ENCODE data around the gene TOX4. TPM values are rescaled to one million over a fixed set of nuclear protein-coding genes. Genes with fewer than 3 reads are reported as not detected.

The TOX4 gene
- total RNA-seq = 25.4 and 35.8 TPM in 2 replicates

GRCh38 chr14:21476925-21477681 lies at the start of gene TOX4, which contains the start of gene RAB2B:
Gene TOX4 (plus strand): TSS chr14:21477195. CDS start chr14:21477279, 84 bp downstream.
Gene RAB2B (minus strand): TSS chr14:21476959. CDS start chr14:21476872, 87 bp downstream.

GRCh38 chr14:21455912-21456667 lies 20.9 kb upstream of the TOX4 start, which contains the start of gene CHD8:
Gene CHD8 (minus strand): TSS chr14:21456123. CDS start chr14:21431643, 24,480 bp downstream.

GRCh38 chr14:21510735-21511657 lies 34.0 kb downstream of the TOX4 start, which contains the start of gene METTL3:
Gene METTL3 (minus strand): TSS chr14:21511340. CDS start chr14:21511223, 117 bp downstream.

GRCh38 chr14:21525962-21526671 lies 49.1 kb downstream of the TOX4 start, which contains the start of gene SALL2:
Gene SALL2 (minus strand): TSS chr14:21526346. CDS start chr14:21526127, 219 bp downstream.

Other genes with a start within 250 kb of the TOX4 start
- gene HNRNPC, start 207.8 kb upstream of the TOX4 start, total RNA-seq = 411 and 489 TPM in 2 replicates
- 0.12 and 0.17 TPM in 2 replicates for gene RPGRIP1, start 197.1 kb upstream of the TOX4 start, total RNA-seq
- 34.2 and 51.9 TPM in 2 replicates for gene SUPT16H, start 93.2 kb upstream of the TOX4 start, total RNA-seq
- 31.0 and 38.1 TPM in 2 replicates for gene CHD8, start 21.1 kb upstream of the TOX4 start, total RNA-seq
- gene RAB2B, start 236 bp upstream of the TOX4 start, total RNA-seq = 16.3 and 21.4 TPM in 2 replicates
- 24.4 and 24.5 TPM in 2 replicates for gene METTL3, start 34.1 kb downstream of the TOX4 start, total RNA-seq
- 6.9 and 8.5 TPM in 2 replicates for gene SALL2, start 49.2 kb downstream of the TOX4 start, total RNA-seq
- not detected in 2 replicates for gene OR10G3, start 102.9 kb downstream of the TOX4 start, total RNA-seq
- not detected in 2 replicates for gene OR10G2, start 157.7 kb downstream of the TOX4 start, total RNA-seq
- not detected in 2 replicates for gene OR4E2, start 176.6 kb downstream of the TOX4 start, total RNA-seq
- gene OR4E1, start 196.6 kb downstream of the TOX4 start, total RNA-seq = not detected in 2 replicates

Measured in pericardium fibroblast (primary cell).